Measurements from ENCODE around the gene MAP1LC3B2.

Gene MAP1LC3B2

GRCh38 chr12:116587270-116587669, 28.1 kb downstream of the MAP1LC3B2 start:
- no peaks in the 10 kb centered on the region for H3K36me3 ChIP-seq (ENCODE audit: insufficient read depth, low read length)
- no peak overlapping the region for H3K4me3 ChIP-seq (ENCODE audit: low read depth, low read length, poor library complexity, severe bottlenecking)
- H3K4me2 ChIP-seq (ENCODE audit: low read length): no peak overlapping the region
- no peaks in the 10 kb centered on the region for H3K9me2 ChIP-seq (ENCODE audit: low read depth, low read length)
- H3K9ac ChIP-seq (ENCODE audit: low read length): no peak overlapping the region
- H4K20me1 ChIP-seq (ENCODE audit: insufficient read depth, low read length): no peaks in the 10 kb centered on the region
- no peak overlapping the region for H3K27ac ChIP-seq (ENCODE audit: low read depth, low read length, poor library complexity, severe bottlenecking)
- no peaks in the 10 kb centered on the region for H3F3A ChIP-seq (ENCODE audit: insufficient read depth, low read length)
- H3K9me3 ChIP-seq (ENCODE audit: low read length): no peaks in the 10 kb centered on the region
- H3K79me2 ChIP-seq (ENCODE audit: insufficient read depth, low read length): no peaks in the 10 kb centered on the region
- no peaks in the 10 kb centered on the region for H3K4me1 ChIP-seq (ENCODE audit: insufficient read depth, low read length, severe bottlenecking)
- H2AFZ ChIP-seq (ENCODE audit: low read length): no peak overlapping the region
- H3K27me3 ChIP-seq (ENCODE audit: insufficient read depth, low read length): no peaks in the 10 kb centered on the region; the same call in 1 of the 2 replicates
- TF ChIP-seq EZH2 (IDR thresholded peaks at IDR 0.05; ENCODE audit: borderline replicate concordance, low read length): no peak
- no peak for TF ChIP-seq CTCF (IDR thresholded peaks at IDR 0.05; ENCODE audit: low read length)

DNA sequence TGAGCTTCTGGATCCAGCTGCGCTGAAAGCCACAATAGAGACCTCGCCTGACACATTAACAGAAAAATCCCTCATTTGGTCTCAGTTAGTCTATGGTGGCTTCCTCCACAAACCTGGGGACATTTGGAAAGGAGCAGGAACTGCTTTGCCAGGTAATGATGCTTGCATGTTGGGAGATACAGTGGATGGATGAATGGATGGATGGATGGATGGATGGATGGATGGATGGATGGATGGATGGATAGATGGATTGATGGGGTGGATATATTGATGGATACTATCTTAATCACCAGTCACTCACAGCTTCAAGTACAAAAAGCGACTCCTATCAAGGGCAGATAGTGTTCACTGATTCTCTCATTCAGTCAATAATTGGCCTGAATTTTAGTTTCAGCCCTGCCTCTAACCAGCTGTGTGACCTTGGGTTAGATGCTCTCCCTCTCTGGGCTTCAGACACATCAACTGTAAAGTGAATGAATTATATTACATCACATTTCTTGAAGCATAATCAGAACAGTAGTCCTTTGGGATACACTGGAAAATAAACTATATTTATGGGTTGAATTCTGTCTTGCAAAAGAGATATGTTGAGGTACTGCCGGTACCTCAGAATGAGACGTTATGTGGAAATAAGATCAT, 29.3 kb downstream of the MAP1LC3B2 start:
- Histone ChIP-seq H3K4me1 (ENCODE audit: insufficient read depth, low read length, severe bottlenecking) (no peaks in the 10 kb centered on the region), H4K20me1 (ENCODE audit: insufficient read depth, low read length) (no peaks in the 10 kb centered on the region), H3F3A (ENCODE audit: insufficient read depth, low read length) (no peaks in the 10 kb centered on the region), H3K27ac (ENCODE audit: low read depth, low read length, poor library complexity, severe bottlenecking) (no peak overlapping the region), H3K9me3 (ENCODE audit: low read length) (no peaks in the 10 kb centered on the region), H3K4me3 (ENCODE audit: low read depth, low read length, poor library complexity, severe bottlenecking) (no peak overlapping the region), H3K4me2 (ENCODE audit: low read length) (no peak overlapping the region), H3K9ac (ENCODE audit: low read length) (no peak overlapping the region), H3K79me2 (ENCODE audit: insufficient read depth, low read length) (no peaks in the 10 kb centered on the region), H2AFZ (ENCODE audit: low read length) (no peak overlapping the region), H3K36me3 (ENCODE audit: insufficient read depth, low read length) (no peaks in the 10 kb centered on the region), H3K27me3 (ENCODE audit: insufficient read depth, low read length) (no peaks in the 10 kb centered on the region; the same call in 1 of the 2 replicates), H3K9me2 (ENCODE audit: low read depth, low read length) (no peaks in the 10 kb centered on the region)
- TF ChIP-seq EZH2 (IDR thresholded peaks at IDR 0.05; ENCODE audit: borderline replicate concordance, low read length) (no peak), CTCF (IDR thresholded peaks at IDR 0.05; ENCODE audit: low read length) (no peak)

- no peaks in the 10 kb centered on the region for H3K79me2 ChIP-seq (ENCODE audit: insufficient read depth, low read length)
- TF ChIP-seq EZH2 (IDR thresholded peaks at IDR 0.05; ENCODE audit: borderline replicate concordance, low read length): no peak
- no peak for TF ChIP-seq CTCF (IDR thresholded peaks at IDR 0.05; ENCODE audit: low read length)
- H3K27ac ChIP-seq (ENCODE audit: low read depth, low read length, poor library complexity, severe bottlenecking): no peak overlapping the region
- H3K9ac ChIP-seq (ENCODE audit: low read length): no peak overlapping the region
- H3K4me3 ChIP-seq (ENCODE audit: low read depth, low read length, poor library complexity, severe bottlenecking): no peak overlapping the region
- H3K36me3 ChIP-seq (ENCODE audit: insufficient read depth, low read length): no peaks in the 10 kb centered on the region
- H4K20me1 ChIP-seq (ENCODE audit: insufficient read depth, low read length): no peaks in the 10 kb centered on the region
- no peak overlapping the region for H3K4me2 ChIP-seq (ENCODE audit: low read length)
- H3K9me2 ChIP-seq (ENCODE audit: low read depth, low read length): no peaks in the 10 kb centered on the region
- no peaks in the 10 kb centered on the region for H3K4me1 ChIP-seq (ENCODE audit: insufficient read depth, low read length, severe bottlenecking)
- H3F3A ChIP-seq (ENCODE audit: insufficient read depth, low read length): no peaks in the 10 kb centered on the region
- H2AFZ ChIP-seq (ENCODE audit: low read length): no peak overlapping the region
- no peaks in the 10 kb centered on the region for H3K9me3 ChIP-seq (ENCODE audit: low read length)
- no peaks in the 10 kb centered on the region; the same call in 1 of the 2 replicates for H3K27me3 ChIP-seq (ENCODE audit: insufficient read depth, low read length)
Observed at GRCh38 chr12:116589581-116589980, 30.4 kb downstream of the MAP1LC3B2 start.

Data from OCI-LY1 (cell line).